AG20443 (cell line): ENCODE measurements around the gene SPATA6L.
"Not testable (repeated sequence)": the region's sequence is repeated elsewhere in the genome, so short reads cannot be mapped to it uniquely, and the experiment has no call there.

ENCODE experiments used
- DNase-seq: peaks from one replicate; pipeline ENCODE4 v3.0.0; 2012; ENCODE audit warnings: low spot score, mixed read lengths

The SPATA6L gene

DNA sequence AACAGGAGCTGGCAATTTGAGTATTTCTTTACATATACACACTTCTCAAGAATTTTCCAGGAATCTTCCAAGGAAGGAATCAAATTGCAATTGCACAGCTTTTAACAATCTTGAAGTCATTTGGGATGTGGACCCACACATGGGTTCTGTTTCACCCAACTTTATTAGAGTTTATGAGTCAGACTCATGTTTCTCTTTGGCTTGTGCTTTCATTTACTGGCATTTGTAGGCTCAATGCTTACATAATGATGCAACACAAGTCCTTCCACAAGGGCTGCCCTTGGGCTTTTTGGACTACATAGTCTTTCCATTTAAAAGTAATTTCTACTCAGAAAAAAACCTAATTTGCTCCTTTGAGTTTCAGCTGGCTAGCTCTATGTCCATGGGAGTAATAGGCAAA is 8.5 kb upstream of the SPATA6L start:
- peak; percentile 74 for DNase-seq

DNA sequence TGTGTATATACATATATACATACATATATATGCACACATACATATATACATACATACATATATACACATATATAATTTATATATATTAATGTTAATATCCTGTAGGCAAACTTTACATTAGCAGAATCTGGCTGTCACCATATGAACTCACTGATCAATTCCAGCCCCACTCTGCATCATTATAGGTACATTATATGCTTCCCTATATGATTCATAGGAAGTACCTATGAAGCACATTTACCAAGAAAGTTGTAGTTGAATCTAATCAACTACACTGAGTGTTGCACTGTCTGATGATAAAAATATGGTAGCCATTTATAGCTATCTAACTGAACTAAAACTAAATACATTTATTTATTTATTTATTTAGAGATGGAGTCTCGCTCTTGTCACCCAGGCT is 5.5 kb upstream of the SPATA6L start:
- DNase-seq = no peak

DNA sequence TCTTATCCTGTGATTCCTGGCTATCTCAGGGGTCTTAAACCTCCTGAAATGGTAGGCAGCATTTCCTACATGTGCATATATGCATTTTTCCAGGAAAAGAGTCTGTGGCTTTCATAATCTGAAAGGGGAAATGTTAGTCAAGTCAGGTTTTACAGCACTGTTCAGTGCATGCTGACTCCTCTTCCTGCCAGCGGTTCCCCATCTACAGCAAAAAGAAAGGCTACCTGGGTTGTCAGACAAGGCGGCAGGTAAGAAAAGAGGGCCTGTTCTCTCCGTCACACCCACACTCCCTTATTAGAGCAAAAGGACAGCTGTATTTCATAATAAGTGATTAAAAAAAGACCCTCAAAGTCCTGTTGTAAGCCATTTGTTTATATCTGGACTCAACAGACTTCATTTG is 4.3 kb upstream of the SPATA6L start:
- DNase-seq = no peak

DNA sequence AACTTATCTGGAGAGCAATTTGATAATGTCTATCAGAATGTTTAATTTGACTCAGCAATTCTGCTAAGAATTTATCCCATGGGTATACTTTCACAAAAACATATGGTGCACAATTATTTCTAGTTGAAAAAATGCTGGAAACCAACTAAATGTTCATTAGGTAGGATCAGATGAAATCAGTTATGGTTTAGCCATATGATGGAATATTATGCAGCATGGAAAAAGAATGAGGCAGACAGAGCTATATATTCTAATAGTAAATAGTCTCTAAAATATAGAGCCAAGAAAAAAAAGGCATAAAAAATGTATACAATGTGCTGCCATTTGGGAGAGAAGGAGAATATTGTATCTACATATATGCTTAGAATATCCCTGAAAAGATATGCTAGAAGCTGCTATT is 3.6 kb upstream of the SPATA6L start:
- no peak for DNase-seq

DNA sequence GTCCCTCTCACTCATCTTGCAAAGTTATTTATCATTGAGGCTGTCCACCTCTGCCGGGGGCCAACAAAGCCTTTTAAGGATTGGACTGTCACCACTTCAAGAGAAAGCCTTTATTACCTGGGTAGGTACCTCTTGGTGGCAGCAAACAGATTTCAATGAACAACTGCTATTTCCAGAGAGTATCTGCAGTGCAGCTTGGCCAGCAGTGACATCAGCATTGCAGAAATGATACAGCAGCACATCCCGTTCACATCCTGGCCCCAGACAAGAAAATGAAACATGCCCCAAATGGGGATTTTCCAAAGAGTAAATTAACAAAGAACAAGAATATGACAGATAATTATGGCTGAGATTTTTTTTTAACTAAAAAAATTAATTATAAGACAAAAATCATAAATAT is 2.3 kb upstream of the SPATA6L start:
- no peak for DNase-seq

DNA sequence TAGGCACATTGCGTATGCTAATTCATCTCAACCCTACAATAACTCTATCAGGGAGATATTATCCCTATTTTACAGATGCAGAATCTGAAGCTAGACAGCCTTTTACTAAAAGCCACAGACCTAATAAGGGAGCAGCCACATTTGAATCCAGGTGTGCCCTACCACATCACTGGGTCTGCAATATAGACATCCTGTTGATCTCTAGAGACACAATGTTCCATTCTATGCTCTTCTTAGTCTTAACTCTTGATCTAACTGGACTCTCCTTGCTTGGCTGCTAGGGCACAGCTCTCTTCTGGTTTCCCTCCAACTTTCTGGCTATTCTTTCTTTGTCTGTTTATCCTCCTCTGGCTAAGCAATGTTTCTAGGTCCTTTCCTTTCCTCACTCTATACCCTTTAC is 1.4 kb upstream of the SPATA6L start:
- DNase-seq = no peak

DNA sequence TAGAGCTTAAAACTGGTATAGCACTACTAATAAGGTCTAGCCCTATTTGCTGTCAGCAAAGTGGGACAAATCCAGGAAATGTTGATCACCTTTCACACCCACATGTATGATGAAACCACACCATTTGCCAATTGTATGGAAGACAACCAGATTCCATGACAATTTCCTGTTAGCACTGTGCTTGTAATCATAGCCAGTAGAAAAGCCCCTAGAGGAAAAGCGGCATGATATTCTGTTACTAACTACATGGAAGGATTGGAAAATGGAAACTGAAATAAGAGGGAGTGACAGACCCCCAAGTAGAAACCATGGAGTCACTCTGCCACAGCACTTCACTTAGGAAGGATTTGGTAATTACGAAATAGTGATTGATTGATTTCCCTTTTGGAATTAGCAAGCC is 923 bp downstream of the SPATA6L start:
- DNase-seq = no peak

DNA sequence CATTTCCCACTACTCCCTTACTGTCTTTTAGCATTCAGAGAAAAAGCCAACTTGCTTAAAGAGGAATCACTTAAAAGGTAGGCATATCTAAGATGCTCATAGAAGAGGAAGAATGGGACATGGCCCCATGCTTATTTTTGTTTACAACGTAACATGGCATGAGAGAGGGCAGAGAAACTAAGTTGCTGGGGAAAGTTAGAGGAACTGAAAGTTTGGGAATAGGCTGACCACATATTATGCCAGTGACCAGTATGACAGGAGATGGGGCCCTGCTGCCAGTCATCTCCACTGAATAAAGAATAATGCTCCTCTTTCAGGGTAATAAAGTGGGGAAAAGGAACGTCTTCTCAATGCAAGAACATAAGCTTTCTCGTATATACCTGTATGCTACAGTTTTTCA is 2.3 kb downstream of the SPATA6L start:
- no peak for DNase-seq

DNA sequence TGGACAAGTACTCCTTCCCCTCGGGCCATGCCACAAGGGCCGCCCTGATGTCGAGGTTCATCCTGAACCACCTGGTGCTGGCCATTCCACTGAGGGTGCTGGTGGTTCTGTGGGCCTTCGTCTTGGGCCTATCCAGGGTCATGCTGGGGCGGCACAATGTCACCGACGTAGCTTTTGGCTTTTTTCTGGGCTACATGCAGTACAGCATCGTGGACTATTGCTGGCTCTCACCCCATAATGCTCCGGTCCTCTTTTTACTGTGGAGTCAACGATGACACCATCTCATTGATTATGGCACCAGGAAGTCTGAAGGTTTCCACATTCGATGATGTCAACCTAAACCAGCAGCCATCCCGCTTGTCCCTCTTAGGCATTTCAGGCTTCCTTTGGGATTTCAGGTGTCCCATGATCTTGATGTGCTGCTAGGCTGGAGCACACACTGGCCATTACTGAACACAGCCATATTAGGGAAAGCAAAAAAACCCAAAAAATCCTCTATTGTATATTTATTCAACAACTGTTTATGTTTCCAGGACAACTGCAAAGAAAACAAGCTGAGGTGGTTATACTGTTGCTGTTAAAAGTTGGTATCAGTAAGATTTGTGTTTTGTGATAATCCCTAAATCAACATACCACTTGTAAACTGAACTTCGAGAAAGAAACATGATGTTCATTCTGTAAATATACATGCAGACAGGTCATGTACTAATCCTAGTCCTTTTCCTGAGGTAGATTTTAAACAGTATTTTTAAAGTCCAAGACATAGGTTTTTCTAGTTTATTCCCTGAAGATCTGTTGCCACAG is 3.1 kb downstream of the SPATA6L start:
- no peak for DNase-seq

DNA sequence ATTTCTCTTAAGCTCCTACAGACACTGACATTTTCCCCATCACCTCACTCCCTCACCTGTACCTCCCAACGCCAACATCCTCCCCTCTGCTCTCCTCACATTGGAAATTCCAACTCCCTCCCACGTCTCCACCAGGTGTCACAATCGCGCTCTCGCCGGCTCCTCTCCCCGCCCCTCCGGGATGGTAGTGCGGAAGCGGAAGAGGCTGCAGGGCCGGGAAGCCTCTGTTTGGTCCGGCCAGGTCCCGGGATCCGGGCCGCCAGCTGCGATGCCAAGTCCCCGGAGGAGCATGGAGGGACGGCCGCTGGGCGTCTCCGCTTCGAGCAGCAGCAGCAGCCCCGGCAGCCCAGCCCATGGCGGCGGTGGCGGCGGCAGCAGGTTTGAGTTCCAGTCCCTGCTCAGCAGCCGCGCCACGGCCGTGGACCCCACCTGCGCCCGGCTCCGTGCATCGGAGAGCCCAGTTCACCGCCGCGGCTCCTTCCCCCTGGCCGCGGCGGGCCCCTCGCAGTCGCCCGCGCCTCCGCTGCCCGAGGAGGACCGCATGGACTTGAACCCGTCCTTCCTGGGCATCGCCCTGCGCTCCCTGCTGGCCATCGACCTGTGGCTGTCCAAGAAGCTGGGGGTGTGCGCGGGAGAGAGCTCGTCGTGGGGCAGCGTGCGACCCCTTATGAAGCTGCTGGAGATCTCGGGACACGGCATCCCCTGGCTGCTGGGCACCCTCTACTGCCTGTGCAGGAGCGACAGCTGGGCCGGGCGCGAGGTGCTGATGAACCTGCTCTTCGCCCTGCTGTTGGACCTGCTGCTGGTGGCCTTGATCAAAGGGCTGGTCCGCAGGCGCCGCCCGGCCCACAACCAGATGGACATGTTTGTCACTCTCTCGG is 3.9 kb downstream of the SPATA6L start, which contains the start of gene PLPP6:
Gene PLPP6, plus strand, starts transcription at position 187 of the 881 bp plus-strand sequence. Its CDS starts 82 bp downstream, at position 269.
- DNase-seq = peak; percentile 94

DNA sequence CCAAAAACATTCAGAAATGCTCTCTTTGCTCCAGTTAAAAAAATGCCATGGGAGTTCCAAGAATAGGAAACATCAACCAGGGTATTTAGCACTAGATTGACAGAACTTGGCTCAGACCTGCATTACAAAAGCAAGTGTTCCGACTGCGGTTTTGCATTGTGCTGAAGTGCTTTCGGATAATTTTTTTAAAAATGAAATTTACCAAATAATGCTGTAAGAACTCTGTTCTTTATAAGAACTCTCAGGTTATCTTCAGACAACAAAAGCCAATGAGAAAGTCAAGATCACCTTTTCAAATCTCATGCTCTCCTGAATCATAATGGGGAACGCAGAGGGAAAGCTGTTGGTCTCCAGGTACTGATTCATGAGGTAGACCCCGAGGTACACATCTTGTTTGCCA is 4.7 kb downstream of the SPATA6L start:
- no peak for DNase-seq

DNA sequence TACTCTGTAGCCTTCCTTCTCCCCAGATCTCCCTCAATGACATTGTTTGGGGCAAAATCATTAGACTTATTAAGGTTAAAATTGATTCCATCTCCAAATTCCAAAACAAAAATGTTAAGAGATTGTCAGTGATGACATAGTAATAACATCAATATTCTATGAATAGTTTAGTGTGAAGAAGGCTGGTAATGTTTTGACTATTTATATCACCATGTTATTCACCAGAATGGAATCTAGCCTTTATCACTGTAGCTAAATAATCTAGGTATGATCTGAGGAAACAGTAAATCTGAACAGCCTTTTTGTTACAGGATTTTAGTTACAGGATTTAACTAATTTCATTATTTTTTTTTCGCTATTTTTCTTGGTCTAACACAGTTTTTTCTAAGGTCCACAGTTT is 5.1 kb downstream of the SPATA6L start:
- DNase-seq = no peak

DNA sequence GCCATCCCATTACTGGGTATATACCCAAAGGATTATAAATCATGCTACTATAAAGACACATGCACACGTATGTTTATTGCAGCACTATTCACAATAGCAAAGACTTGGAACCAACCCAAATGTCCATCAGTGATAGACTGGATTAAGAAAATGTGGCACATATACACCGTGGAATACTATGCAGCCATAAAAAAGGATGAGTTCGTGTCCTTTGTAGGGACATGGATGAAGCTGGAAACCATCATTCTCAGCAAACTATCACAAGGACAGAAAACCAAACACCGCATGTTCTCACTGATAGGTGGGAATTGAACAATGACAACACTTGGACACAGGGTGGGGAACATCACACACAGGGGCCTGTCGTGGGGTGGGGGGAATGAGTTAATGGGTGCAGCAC is 5.6 kb downstream of the SPATA6L start:
- not testable (repeated sequence) for DNase-seq

DNA sequence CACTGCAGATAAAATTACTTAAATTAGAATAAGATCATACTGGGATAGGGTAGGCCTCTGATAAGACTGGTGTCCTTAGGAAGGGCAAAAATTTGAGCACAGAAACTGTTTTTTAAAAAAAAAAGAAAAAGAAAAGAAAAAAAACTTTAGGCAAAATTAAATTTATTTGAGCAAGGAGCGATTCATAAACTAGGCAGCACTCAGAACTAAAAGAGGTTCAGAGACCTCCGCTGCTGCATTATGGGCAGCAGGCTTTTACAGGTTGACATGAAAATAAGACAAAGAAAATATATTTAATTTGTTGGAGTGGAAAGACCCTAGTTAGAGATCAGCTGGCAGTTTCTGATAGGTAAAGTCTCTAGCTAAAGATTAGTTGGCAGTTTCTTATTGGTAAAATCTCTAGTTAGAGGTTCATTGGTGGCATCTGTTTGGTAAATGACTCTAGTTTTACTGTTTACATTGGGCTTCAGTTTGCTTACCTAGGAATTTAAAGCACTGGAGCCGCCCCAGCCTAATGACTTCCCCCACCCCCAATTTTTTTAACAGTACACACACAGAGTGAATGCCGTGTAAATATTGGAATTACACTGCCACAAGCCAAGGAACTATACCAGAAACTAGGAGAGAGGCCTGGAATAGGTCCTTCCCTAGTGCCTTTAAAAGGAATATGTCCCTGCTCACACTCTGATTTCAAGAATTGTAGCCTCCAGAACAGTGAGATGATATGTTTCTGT is 8.7 kb downstream of the SPATA6L start:
- DNase-seq = no peak

DNA sequence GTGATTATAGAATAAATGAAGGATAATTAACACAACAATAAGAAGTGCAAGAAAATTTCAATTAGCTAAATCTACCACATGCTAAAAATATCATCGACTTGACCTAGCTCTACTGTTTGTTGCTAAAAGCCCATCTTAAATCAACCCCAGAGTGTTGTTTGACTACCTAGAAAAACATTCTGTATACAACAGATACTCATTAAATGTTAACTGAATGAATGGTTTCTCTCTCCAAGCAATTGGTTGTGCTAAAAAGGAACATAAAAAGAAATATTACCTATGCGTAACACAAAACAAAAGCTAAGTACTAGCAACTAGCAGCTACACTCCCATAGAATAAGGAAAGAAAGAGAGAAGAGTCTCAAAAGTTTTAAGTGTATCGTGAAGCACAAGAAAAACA is 9.7 kb downstream of the SPATA6L start:
- no peak for DNase-seq

DNA sequence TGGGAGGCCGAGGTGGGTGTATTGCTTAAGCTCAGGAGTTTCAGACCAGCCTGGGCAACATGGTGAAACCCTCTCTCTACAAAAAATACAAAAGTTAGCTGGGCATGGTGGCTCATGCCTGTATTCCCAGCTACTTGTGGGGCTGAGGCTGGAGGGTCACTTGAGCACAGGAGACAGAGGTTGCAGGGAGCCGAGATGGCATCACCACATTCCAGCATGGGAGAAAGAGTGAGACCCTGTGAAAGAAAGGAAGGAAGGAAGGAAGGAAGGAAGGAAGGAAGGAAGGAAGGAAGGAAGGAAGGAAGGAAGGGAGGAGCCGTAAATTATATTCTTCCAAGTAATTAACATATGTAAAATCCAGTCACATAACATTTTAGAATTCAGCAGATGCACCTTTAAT is 10.1 kb downstream of the SPATA6L start:
- DNase-seq = not testable (repeated sequence)

DNA sequence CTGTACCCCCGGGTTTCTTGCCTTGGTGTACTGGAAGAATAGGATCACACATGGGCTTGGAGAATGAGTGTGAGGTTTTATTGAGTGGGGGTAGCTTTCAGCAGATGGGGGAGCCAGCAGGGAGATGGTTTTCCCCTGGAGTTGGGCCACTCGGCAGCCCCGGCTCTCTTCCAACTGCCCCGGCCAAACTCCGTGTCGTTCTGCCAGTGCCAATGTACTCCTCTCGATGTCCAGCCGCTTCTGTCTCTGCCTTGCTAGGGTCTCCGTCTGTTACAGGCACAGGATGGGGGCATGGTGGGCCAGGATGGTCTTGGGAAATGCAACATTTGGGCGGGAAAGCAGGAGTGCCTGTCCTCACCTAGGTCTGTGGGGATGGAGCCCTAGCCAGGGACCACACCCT is 11.7 kb downstream of the SPATA6L start:
- DNase-seq = no peak

DNA sequence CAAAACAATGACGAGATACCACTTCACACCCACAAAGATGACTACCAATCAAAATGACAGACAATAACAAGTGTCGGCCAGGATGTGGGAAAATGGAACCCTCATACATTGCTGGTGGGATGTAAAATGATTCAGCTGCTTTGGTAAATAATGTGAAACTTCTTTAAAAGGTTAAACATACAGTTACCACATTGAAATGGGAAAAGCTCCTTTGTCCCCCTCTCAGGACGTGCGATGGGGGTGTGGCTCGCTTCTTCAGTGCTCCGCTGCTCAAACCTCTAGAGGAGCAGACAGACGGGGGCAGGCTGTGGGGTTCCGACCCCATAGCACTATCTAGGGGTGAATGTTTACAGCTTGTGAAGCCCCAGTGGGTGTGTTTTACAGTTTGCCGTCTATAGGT is 12.2 kb downstream of the SPATA6L start:
- DNase-seq = no peak

DNA sequence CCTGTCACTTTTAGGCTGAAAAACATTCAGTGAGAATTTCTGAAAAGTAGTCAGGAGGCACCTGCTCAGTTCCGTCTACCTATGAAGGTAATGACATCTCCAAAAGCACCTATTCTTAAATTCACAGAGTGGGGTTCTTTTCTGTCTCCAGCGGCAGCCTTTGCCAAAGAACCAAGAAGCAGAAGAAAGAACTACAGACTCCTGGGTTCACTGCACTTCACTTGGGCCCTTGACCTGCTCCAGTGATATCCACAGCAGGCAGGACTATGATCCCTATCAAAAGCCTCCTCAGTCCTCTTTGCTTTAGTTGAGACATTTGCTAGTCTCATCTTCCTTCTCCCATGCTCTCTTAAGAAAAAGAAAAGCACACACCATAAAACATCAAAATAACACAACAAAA is 23.9 kb downstream of the SPATA6L start:
- no peak for DNase-seq

DNA sequence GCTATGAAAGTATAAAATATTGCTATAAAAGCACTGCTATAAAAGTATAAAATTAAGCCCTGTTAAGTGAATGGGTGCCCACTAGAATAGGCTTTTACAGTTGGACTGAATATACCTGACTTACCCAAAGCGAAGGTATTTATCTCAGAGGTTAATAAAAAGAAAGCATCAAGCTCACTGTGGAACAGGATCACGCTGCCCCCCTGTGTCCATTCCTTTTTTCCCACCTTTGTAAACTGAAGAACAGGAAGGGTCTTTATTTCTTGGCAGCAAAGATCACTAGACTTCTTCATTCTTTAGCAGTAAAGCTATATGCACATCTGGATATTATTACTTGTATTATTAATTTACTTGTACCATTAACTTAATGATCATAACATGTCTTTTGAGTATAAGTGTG is 26.3 kb downstream of the SPATA6L start:
- DNase-seq = peak; percentile 44

DNA sequence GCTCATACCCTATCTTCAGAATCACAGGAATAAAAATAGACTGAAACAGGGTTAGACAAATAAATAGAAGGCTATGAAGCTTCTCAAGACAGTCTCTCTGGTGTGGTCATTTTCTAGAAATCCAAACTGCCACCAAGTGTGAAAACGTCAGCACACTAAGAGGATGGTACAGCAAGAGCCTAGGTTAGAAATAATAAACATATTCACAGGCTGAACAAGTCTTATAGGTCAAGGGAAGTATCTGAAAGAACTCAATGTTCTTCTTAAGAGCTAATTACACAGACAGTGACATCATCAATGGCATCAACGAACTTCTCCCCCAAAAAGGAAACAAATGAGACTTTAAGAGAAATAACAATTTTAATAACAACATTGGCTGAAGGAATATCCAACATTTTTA is 26.9 kb downstream of the SPATA6L start:
- DNase-seq = no peak

DNA sequence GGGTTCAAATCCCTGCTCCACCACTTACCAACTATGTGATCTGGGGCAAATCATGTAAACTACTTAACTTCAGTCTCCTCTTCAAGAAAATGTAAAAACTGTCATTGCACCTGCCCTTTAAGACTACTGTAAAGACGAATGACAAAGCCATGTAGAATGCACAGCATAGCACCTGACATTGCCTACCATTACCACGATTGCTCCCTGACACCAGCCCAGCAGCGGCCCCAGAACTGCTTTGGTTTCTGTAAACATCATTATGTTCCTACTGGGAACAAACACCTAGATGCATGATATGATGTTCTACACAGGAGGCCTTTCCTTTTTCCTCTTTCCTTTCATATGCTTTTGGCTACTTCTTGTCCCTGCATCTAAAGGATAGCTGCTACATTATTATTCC is 27.3 kb downstream of the SPATA6L start:
- DNase-seq = no peak

DNA sequence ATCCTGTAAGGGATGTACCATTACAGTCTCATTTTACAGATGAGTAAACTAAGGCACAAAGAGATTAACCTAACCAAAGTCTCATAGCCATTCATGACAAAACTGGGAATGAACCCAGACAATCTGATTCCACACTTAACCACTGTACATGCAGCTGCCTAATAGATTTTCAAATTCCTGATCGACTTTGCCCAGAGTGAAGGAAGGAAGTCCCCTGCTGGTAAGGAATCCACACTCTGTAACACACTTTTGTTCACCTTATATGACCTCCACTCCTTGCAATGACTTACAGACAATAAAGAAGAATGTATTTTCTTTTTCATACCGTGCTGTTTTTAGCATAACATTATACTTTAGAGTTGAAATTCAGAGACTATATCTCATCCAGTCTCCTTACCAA is 35.4 kb downstream of the SPATA6L start:
- DNase-seq = no peak
